NCI-H1417 treated with DMSO at 0.1 percent for 48 hours (cell line): ENCODE results near the gene HERC6.
"Not testable (repeated sequence)": the region's sequence is repeated elsewhere in the genome, so short reads cannot be mapped to it uniquely, and the experiment has no call there.

Source experiments
- DNase-seq: peaks from one replicate; lab custom pipeline; 2025; lab: John Stamatoyannopoulos, UW

Gene HERC6

GRCh38 chr4:88447371-88448095 is 68.9 kb downstream of the HERC6 start:
- DNase-seq: no peak

DNA sequence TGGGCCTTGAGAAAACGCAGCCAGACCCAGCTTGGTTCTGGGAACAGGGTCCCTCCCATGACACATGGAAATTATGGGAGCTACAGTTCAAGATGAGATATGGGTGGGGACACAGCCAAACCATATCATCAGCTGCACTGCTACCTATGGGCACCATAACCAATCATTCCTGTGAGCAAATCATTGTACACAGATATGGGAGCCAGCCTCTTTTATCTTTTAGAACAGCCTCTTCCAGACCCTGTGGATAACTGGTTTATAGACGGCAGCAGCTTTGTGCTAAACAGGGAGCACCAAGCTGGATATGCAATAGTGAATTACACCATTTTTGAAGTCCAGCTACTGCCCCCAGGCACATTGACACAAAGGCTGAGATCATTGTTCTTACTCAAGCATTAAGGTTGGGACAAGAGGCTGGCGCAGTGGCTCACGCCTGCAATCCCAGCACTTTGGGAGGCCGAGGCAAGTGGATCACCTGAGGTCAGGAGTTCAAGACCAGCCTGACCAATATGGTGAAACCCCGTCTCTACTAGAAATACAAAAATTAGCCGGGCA is 69.6 kb downstream of the HERC6 start:
- DNase-seq: not testable (repeated sequence)

DNA sequence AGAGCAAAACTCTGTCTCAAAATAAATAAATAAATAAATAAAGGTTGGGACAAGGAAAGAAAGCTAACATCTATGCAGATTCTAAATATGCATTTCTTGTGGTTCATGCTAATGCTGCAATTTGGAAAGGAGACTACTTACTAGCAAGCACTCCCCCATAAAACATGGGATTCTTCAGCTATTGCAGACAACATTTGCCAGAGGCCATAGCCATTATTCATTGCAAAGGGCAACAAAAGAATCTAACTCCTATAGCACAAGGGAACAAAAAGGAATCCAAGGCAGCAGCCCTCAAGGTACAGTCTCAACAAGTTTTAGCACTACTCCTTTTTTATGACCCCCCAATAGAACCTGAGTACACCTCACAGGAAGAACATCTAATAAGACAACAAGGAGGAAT is 70.2 kb downstream of the HERC6 start:
- DNase-seq: no peak

- no peak for DNase-seq
Measured at GRCh38 chr4:88449290-88449689, 70.6 kb downstream of the HERC6 start.

GRCh38 chr4:88451205-88451604 is 72.6 kb downstream of the HERC6 start:
- no peak for DNase-seq

DNA sequence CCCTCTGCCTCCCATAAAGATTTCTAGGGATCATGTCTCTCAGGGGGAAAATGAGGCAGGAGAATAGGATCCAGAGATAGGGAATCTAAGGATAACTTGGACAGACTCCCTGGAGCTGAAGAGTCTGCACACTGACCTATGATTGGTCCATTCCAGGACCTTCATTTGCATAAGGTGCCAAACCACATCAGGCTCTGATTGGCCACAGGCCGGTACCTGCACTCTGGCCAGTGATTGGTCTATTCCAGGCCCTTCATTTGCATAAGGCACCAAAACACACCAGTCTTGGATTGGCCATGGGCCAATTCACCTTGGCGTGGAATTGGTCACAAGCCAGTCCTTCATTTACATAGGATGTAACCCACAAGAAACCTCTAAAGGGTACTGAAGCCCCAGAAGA is 74.3 kb downstream of the HERC6 start:
- DNase-seq: no peak

DNA sequence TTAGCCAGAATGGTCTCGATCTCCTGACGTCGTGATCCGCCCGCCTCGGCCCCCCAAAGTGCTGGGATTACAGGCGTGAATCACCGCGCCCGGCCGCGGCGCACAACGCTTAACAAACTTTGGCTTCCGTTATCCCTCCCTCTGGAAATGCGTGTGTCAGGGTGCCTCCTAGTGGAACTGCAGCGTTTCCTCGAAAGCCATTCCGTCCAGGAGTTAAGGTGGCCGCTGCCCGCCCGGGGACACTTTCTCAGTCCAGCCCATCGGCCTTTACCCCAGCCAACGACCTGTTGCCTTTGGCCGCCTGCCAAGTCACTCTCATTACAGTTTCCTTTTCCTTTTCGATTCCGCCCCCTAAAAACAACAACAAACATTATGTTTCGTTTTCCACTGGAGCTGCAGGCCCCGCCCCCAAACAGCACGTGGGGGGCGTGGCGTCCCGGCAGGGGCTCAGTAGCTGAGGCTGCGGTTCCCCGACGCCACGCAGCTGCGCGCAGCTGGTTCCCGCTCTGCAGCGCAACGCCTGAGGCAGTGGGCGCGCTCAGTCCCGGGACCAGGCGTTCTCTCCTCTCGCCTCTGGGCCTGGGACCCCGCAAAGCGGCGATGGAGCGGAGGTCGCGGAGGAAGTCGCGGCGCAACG is 78.1 kb downstream of the HERC6 start, which contains the start of gene HERC5:
Gene HERC5 (plus strand): TSS at position 450 of the 637 bp plus-strand sequence. CDS start 151 bp downstream, at position 601.
- peak; percentile 93 for DNase-seq

GRCh38 chr4:88457307-88458103 is 78.9 kb downstream of the HERC6 start:
- DNase-seq: no peak

DNA sequence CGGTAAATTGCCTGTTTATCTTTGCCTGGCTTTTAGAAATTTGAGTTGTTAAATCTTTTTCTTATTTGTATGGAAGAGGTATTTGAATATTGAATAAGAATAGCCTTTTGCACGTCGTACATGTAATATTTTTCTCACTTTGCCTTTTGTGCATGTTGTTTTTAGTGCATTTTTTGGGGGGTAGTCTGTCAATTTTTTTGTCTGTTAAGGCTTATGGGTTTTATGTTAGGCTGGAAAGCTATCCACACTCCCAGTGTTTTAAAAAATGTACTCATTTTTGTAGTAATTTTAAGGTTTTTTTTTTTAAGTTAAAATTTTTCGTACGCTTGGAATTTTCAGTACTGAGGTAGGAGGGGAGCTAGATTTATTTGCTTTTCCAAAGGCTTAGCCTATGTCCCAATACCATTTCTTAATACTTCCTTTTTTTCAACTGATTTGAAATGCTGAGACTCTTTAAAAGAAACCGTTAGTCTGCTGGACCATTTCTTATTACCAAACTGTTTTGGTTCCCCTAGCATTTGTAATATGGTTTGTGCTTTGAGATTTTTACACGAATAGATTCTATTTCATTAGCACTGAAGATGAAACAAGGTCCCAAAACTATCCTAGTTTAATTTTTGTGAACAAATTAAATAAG is 79.6 kb downstream of the HERC6 start:
- DNase-seq: no peak

DNA sequence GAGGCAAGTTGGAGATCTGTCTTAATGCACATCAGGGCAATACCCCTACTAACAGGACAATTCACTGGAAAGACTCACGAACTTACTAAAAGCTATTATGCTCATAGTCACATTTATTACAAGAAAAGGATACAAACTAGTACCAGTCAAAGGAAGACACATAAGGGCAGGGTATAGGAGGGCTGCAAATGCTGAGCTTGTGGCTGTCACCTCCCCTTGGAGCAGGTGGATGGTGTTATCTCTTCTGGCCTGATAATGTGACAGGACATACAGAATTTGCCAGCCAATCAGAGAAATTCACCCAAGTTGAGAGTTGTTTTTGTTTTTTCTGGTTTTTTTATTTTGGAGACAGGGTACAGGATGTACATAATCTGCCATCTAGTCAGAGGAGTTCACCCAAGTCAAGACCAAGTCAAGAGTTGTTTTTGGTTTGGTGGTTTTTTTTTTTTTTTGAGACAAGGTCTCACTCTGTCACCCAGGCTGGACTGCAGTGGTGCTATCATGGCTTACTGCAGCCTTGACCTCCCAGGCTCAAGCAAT is 87.1 kb downstream of the HERC6 start:
- DNase-seq: no peak

- no peak for DNase-seq
Measured at GRCh38 chr4:88467392-88467791, 88.7 kb downstream of the HERC6 start.

GRCh38 chr4:88477229-88477860 is 98.7 kb downstream of the HERC6 start:
- DNase-seq: no peak

- no peak for DNase-seq
Measured at GRCh38 chr4:88478247-88478646, 99.6 kb downstream of the HERC6 start.

- no peak for DNase-seq
Measured at GRCh38 chr4:88481537-88481936, 102.9 kb downstream of the HERC6 start.

DNA sequence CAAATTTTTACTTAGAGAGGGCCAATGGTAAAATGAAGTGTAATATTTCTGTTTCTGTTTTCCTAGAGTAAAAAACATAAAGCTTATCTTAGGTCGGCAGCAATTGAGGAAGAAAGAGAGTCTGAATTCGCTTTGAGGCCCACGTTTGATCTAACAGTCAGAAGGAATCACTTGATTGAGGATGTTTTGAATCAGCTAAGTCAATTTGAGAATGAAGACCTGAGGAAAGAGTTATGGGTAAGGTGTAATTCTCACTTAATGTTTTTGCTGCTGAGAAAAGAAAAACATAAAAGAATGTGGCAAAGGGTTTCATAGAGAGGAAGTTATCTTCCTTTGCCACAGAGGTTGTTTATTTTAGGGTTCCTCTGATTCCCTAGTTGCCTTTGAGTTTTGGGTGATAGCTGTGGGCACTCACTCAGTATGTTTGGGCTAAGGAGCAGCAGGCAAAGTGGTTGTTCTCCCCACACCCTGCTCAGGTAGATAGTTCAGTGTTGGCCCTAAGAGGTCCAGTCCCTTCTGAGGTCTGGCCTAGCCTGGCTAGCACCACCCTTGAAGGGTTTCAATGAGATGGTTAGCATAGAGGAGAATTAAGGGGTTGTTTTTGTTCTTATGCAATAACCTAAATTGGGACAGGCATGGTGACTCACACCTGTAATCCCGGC is 110.6 kb downstream of the HERC6 start:
- DNase-seq: no peak
